IPS-NIHi7 (cell line): ENCODE data around the gene SLC2A10.
"Not testable (repeated sequence)": the region's sequence is repeated elsewhere in the genome, so short reads cannot be mapped to it uniquely, and the experiment has no call there.

Experiments
- DNase-seq: peaks from one replicate; pipeline ENCODE4 v3.0.0; 2012; ENCODE audit warnings: mixed read lengths; ENCODE audit errors: extremely low spot score

SLC2A10 gene

DNA sequence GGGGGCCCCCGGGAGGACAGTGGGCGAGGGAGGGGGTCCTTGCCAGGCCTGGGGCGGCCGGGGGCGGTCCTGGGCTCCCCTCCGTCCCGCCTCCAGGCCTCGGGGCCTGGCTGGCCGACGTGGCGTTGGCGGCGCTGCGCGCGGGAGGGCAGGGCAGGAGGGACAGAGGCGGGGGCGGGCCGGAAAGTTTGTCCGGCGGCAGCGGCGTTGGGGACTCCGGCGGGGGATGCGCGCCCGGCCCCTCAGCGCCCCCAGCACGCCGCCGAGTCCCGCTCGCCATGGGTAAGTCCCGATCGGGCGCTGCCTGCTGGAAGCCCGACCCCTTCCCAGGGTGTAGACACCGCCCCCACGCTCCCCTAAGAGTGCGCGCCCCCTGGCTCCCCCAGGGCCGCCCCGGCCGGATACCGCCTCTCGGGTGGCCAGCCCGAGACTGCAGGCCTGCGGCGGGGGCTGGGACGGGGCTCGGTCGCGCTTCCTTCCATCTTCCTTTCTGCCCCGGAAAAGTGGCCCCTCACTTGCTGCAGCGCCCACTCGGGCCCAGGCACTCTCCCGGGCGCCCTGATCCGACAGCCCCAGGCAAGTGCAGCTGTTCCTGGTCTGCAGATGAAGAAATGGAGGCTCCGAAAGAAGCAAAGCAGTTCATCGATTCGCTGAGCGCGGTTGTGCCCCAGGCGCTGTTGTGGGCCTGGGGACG is at the start of gene SLC2A10:
Gene SLC2A10 (plus strand): TSS at position 191 of the 694 bp plus-strand sequence. CDS start 88 bp downstream, at position 279.
- peak; percentile 84 for DNase-seq

DNA sequence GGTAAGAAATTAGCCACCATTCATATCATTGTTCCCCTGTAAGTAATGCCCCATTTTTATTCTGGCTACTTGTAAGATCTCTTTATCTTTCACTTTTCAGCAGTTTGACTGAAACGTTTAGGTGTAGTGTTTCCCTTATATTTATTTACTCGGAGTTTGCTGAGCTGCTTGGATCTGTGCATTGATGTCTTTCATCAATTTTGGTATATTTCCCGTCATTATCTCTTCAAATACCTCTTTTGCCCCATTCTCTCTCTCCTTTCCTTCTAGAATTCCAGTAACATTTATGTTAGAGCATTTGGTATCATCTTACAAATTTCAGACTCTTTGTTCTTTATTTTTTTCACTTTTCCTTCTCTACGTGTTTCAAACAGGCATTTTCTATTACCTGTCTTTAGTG is 49.0 kb upstream of the SLC2A10 start:
- no peak for DNase-seq

- DNase-seq: no peak
These were observed 47.8 kb upstream of the SLC2A10 start for GRCh38 chr20:46661659-46662058.

GRCh38 chr20:46663531-46663930 is 45.9 kb upstream of the SLC2A10 start:
- no peak for DNase-seq

GRCh38 chr20:46665602-46666001 is 43.8 kb upstream of the SLC2A10 start:
- no peak for DNase-seq

- DNase-seq: no peak
These were observed 43.1 kb upstream of the SLC2A10 start for GRCh38 chr20:46666306-46666705.

GRCh38 chr20:46666818-46667515 is 42.5 kb upstream of the SLC2A10 start:
- no peak for DNase-seq

DNA sequence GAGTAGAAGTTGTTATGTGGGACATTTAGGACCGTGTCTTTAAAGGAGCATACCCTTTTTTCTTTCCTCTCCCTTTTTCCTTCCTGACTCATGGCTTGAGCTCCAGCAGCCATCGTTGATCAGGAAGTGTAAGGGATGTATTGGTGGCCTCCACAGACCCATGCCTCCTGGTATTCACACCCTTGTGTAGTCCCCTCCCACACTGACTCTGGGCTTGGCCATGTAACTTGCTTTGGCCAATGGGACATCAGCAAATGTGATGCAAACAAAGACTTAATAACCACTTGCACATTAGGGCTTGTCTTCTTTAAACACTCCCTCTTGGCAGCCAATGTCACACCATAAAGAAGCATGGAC is 39.2 kb upstream of the SLC2A10 start:
- no peak for DNase-seq

- DNase-seq: no peak
These were observed 38.6 kb upstream of the SLC2A10 start for GRCh38 chr20:46670585-46671584.

- no peak for DNase-seq
These were observed 37.4 kb upstream of the SLC2A10 start for GRCh38 chr20:46671866-46672542.

- no peak for DNase-seq
These were observed 36.8 kb upstream of the SLC2A10 start for GRCh38 chr20:46672543-46673148.

DNA sequence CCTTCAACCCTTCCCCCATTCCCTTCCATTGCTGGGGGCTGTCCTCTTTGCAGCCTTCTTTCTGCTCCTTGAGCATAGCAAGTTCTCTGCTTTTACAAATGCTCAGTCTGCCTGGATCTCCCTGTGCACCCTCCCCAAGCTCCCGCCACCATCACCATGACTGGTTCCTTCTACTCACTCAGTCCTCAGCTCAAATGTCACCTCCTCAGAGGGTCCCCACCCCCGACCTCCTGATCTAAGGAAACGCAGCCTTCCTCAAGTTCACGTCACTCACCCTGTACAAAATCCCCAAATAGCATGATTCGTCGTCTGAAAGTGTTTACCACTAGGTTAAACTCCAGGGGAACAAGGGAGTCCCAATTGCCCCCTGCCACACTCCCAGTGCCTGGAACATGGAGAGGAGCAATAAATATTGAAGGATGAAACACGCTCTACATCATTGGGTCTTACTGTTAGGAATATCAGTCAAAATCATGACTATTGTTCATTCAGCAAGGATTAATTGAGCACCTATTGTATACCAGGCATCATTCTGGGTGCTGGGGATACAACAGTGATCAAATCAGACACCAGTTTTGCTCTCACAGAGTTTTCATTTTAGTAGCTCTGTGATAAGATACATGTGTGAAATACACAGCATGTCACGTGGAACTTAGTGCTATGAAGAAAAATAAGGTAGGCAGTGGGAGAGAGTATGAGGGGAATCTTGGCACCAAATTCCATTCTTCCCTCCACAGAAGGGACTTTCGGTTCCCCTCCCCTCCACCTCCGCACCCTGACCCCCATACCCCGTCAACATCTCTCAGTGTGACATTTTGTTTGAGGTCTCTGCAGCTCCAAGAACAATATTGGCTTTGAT is 35.8 kb upstream of the SLC2A10 start:
- DNase-seq: no peak

GRCh38 chr20:46674253-46675083 is 35.0 kb upstream of the SLC2A10 start:
- peak; percentile 26 for DNase-seq

- not testable (repeated sequence) for DNase-seq
These were observed 32.7 kb upstream of the SLC2A10 start for GRCh38 chr20:46676649-46677316.

DNA sequence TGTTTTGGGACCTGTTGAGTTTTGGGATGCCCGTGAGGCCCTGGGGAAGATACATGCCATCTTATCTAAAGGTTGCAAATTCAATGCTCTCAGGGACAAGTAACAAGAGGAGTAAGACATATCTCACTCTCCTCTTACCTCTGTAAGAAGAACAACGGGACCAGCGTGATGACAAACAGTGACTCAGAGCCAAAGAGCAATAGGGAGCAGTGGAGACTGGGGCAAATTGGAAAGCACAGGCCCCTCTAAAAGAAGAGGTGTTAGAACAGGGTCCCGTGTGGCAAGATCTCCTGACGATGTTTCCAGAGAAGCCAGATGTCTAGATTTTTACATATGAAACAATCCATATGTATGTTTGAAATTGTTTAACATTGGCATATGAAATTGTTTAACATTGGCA is 31.8 kb upstream of the SLC2A10 start:
- no peak for DNase-seq

DNA sequence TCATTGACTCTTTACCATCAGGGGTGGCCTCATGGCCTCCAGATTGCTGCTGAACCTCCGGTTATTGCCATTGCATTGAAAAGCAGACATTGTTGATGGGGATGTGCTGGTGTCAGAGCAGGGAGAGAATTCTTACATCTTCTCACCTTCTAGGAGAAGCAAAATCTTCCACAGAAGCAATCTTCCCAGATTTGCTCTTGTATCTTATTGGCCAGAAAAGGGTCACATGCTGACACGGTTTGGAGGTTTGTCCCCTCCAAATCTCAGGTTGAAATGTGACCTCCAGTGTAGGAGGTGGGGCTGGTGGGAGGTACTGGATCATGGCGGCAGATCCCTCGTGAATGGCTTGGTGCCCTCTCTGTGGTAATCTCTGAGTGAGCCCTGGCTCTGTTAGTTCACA is 30.9 kb upstream of the SLC2A10 start:
- DNase-seq: no peak

GRCh38 chr20:46680684-46681031 is 28.8 kb upstream of the SLC2A10 start:
- DNase-seq: no peak

DNA sequence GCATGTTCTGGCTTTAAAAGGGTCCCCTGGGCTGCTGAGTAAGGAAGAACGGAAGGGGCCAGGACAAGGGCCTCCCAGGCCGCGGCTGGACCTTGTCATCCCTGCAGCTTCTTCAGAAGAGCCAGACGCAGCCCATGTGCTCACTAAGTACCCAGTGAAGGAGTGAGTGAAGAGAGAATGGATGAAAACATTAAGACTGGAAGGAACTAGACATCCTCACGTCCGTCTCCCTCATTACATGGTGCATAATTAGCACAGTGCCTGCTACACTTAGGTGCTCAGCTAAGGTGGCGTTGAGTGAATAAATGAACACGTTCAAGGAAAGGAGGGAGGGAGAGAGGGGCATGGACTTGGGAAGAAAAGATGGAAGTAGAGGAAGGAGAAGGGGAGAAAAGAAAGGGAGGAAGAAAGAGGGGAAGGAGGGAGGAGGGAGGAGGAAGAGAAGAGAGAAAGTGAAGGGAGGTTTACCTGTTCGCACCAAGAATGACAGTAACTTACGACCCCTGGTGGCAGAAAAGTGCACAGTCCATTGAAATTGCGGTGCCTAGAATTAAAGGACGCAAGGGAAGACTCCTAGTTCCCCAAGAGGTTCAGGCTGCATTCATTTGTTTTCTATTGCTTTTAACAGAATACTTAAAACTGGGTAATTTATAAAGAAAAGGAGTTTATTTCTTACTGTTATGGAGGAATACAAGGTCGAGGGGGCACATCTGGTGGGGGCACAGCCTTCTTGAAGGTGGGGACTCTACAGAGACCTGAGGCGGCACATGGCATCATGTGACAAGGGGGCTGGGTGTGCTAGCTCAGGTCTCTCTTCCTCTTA is 28.2 kb upstream of the SLC2A10 start:
- peak; percentile 64 for DNase-seq
